HepG2 (cell line): ENCODE results near the gene KATNB1. TPM values are rescaled to one million over a fixed set of nuclear protein-coding genes. Genes with fewer than 3 reads are reported as not detected.

Experiments used
- ATAC-seq: fragments of 200-7000 bp; cut with Tn5 transposase; 3 replicates; pipeline ENCODE4 v1.9.1; 2020; ENCODE audit warnings: mild to moderate bottlenecking, moderate library complexity
- BruUV-seq: library from RNA; stranded (reverse); fragments of 400-500 nt; replicated peaks from 2 replicates; lab custom pipeline; 2021; lab: Mats Ljungman, UMichigan
- CTCF ChIA-PET: fragments of 300-600 bp; formaldehyde crosslinking; extraction: SDS; loops from one replicate; lab custom pipeline; 2021; ENCODE audit warnings: low total read pairs, inconsistent platforms, low intra/inter-chr PET ratio; lab: Yijun Ruan, JAX
- POLR2A ChIA-PET: fragments of 350-600 bp; sonication (Branson Sonifier 250); formaldehyde crosslinking; loops from one replicate; lab custom pipeline; 2020; ENCODE audit warnings: antibody characterized with exemption, inconsistent platforms; lab: Yijun Ruan, JAX
- DNase-seq: peaks from one replicate; pipeline ENCODE4 v3.0.0-alpha.2; 2015; ENCODE audit warnings: low spot score
- FAIRE-seq: peaks from 3 replicates; lab custom pipeline; 2011; peaks lifted over from hg19 to GRCh38; lab: Jason Lieb, UNC
- H2AFZ ChIP-seq: one replicate; pipeline ENCODE4 v1.6.1; 2011; ENCODE audit warnings: low read length, inconsistent platforms
- H3K27ac ChIP-seq: fragments of 300-600 bp; 3 replicates; pipeline ENCODE4 v1.8.0; 2011; ENCODE audit warnings: mixed run types, mild to moderate bottlenecking, mixed read lengths, low read length, inconsistent platforms; ENCODE audit not compliant: insufficient read depth; ENCODE audit errors: extremely low read length
- H3K27me3 ChIP-seq, 2 experiments: fragments of 200-600 bp in 1 of 2; 2 replicates in 1 of 2; 3 replicates in 1 of 2; pipeline versions ENCODE4 v1.6.0 to v1.8.0; 2011; ENCODE audit warnings: low read length in 2 of 2, mild to moderate bottlenecking in 2 of 2, moderate library complexity in 2 of 2, inconsistent platforms in 1 of 2; ENCODE audit not compliant: insufficient read depth in 2 of 2, control insufficient read depth in 1 of 2
- H3K36me3 ChIP-seq, 2 experiments: fragments of 200-600 bp in 1 of 2; replicated peaks in 1 of 2; 2 replicates in 1 of 2; 3 replicates in 1 of 2; pipeline versions ENCODE4 v1.5.1 to v1.8.0; 2011; ENCODE audit warnings: low read length in 2 of 2, inconsistent platforms in 1 of 2; ENCODE audit not compliant: insufficient read depth in 2 of 2, control insufficient read depth in 1 of 2
- H3K4me1 ChIP-seq: 2 replicates; pipeline ENCODE4 v1.5.1; 2012; ENCODE audit warnings: low read length, inconsistent platforms; ENCODE audit not compliant: insufficient read depth
- H3K4me2 ChIP-seq: 2 replicates; pipeline ENCODE4 v1.6.0; 2011; ENCODE audit warnings: low read depth, low read length, inconsistent platforms
- H3K4me3 ChIP-seq, 3 experiments: fragments of 200-600 bp in 1 of 3; sonication (generic), shearing (Covaris generic) in 1 of 3; replicated peaks in 1 of 3; 2 replicates each; pipeline ENCODE4 v1.5.1; 2011 to 2016; ENCODE audit warnings: low read length in 3 of 3, inconsistent platforms in 2 of 3, low read depth in 2 of 3, mild to moderate bottlenecking in 2 of 3, control low read depth in 1 of 3, mixed read lengths in 1 of 3; ENCODE audit not compliant: insufficient read depth in 1 of 3
- H3K79me2 ChIP-seq: one replicate; pipeline ENCODE4 v1.6.1; 2011; ENCODE audit warnings: low read length, inconsistent platforms; ENCODE audit not compliant: insufficient read depth
- H3K9ac ChIP-seq: 2 replicates; pipeline ENCODE4 v1.6.0; 2011; ENCODE audit warnings: mild to moderate bottlenecking, low read depth, low read length, inconsistent platforms; ENCODE audit not compliant: insufficient read depth
- H3K9me3 ChIP-seq: 2 replicates; pipeline ENCODE4 v1.5.1; 2012; ENCODE audit warnings: mild to moderate bottlenecking, low read length
- H4K20me1 ChIP-seq: 2 replicates; pipeline ENCODE4 v1.6.0; 2011; ENCODE audit warnings: inconsistent platforms, mild to moderate bottlenecking, low read length, moderate library complexity; ENCODE audit not compliant: insufficient read depth
- CBX1 ChIP-seq: IDR thresholded peaks from one replicate; pipeline ENCODE4 v1.6.1; 2016; ENCODE audit warnings: antibody characterized with exemption, low read depth
- HOXA3 ChIP-seq: sonication (generic); formaldehyde crosslinking; IDR thresholded peaks from 2 replicates; pipeline ENCODE4 v1.5.0; 2020; ENCODE audit warnings: missing genetic modification reagents
- NAIF1 ChIP-seq: sonication (generic); formaldehyde crosslinking; IDR thresholded peaks from 2 replicates; pipeline ENCODE4 v1.5.0; 2020; ENCODE audit warnings: mild to moderate bottlenecking, missing genetic modification reagents, borderline replicate concordance
- PCBP2 ChIP-seq: fragments of 200-400 bp; formaldehyde crosslinking; optimal IDR thresholded peaks from 2 replicates; pipeline ENCODE3; 2018; ENCODE audit warnings: low read length, low read depth; ENCODE audit not compliant: poor library complexity, severe bottlenecking
- SSRP1 ChIP-seq: IDR thresholded peaks from 2 replicates; pipeline ENCODE4 v1.6.1; 2016; ENCODE audit warnings: control low read depth
- ZNF30 ChIP-seq: sonication (generic); formaldehyde crosslinking; IDR thresholded peaks from 2 replicates; pipeline ENCODE4 v1.5.0; 2020; ENCODE audit warnings: mild to moderate bottlenecking, missing genetic modification reagents
- ZNF33A ChIP-seq: sonication (generic); formaldehyde crosslinking; IDR thresholded peaks from 2 replicates; pipeline ENCODE4 v1.5.1; 2020; ENCODE audit warnings: missing genetic modification reagents, mild to moderate bottlenecking, moderate library complexity, borderline replicate concordance
- ZNF577 ChIP-seq: sonication (generic); formaldehyde crosslinking; IDR thresholded peaks from 2 replicates; pipeline ENCODE4 v1.4.0; 2020; ENCODE audit warnings: mild to moderate bottlenecking, low read depth, missing genetic modification reagents, borderline replicate concordance
- ZNF775 ChIP-seq: sonication (generic); formaldehyde crosslinking; IDR thresholded peaks from 2 replicates; pipeline ENCODE4 v1.4.0; 2020; ENCODE audit warnings: missing genetic modification reagents, mild to moderate bottlenecking, moderate library complexity, borderline replicate concordance
- ZSCAN21 ChIP-seq: sonication (generic); formaldehyde crosslinking; IDR thresholded peaks from 2 replicates; pipeline ENCODE4 v1.8.0; 2022; ENCODE audit warnings: mild to moderate bottlenecking, missing genetic modification reagents, moderate library complexity, borderline replicate concordance
- ZSCAN29 ChIP-seq: sonication (generic); formaldehyde crosslinking; conservative IDR thresholded peaks from 2 replicates; pipeline ENCODE4 v1.4.0; 2020; ENCODE audit warnings: mild to moderate bottlenecking, missing genetic modification reagents
- WGBS: methylation state at CpG from one replicate; pipeline ENCODE4 v1.1.6; 2017; ENCODE audit warnings: low lambda C conversion rate; 5-methylcytosine and 5-hydroxymethylcytosine counted together
- in situ Hi-C: cut with HindIII; loops from 2 replicates; pipeline ENCODE4 v1.10.0; 2017; ENCODE audit warnings: low pct_unique_long_range_greater_than_20kb; ENCODE audit not compliant: extremely low pct_ligation_motif_present
- intact Hi-C: fragments of 100-400 bp; cut with micrococcal nuclease; formaldehyde crosslinking; loops from one replicate; pipeline ENCODE4 v1.10.0; 2022; ENCODE audit not compliant: unreplicated experiment
- polyA plus RNA-seq, 8 experiments: library from polyadenylated mRNA; depleted of rRNA in 3 of 8; stranded (reverse) in 7 of 8; unstranded in 1 of 8; fragments of >200 nt; fragmentation: Illumina TruSeq in 4 of 8; extraction: Trizol in 4 of 8; gene quantifications; 2 replicates each; pipeline versions ENCODE4 v1.2.1 to v1.2.3, GENCODE V29; 2011 to 2016; ENCODE audit warnings: low read depth in 4 of 8, missing spikeins in 1 of 8, mixed read lengths in 1 of 8; ENCODE audit not compliant: insufficient read depth in 1 of 8
- total RNA-seq, 5 experiments: library from RNA; depleted of rRNA; stranded (reverse); fragments of >200 nt; fragmentation: Illumina TruSeq; extraction: Trizol; gene quantifications; 2 replicates each; pipeline ENCODE4 v1.2.3, GENCODE V29; 2016; ENCODE audit warnings: low read depth in 1 of 5
- TF ChIP-seq, protein P1 (sequence below): IDR thresholded peaks from 2 replicates; pipeline ENCODE4 v1.6.1; 2016; ENCODE audit warnings: low read depth, missing genetic modification reagents, missing compliant biosample characterization
- TF ChIP-seq, protein P2 (sequence below), 2 experiments: sonication (generic) in 1 of 2; formaldehyde crosslinking in 1 of 2; IDR thresholded peaks; 2 replicates each; pipeline versions ENCODE4 v1.4.0 to v1.6.1; 2018 to 2020; ENCODE audit warnings: missing genetic modification reagents in 2 of 2, borderline replicate concordance in 1 of 2, low read depth in 1 of 2, mild to moderate bottlenecking in 1 of 2, missing biosample characterization in 1 of 2

KATNB1 gene
- total and polyA plus RNA-seq, 2 of the 13 experiments (the other 11 are each of a cell fraction or from before 2014, with no cell fraction given), result 31.5 to 43.5 TPM

DNA sequence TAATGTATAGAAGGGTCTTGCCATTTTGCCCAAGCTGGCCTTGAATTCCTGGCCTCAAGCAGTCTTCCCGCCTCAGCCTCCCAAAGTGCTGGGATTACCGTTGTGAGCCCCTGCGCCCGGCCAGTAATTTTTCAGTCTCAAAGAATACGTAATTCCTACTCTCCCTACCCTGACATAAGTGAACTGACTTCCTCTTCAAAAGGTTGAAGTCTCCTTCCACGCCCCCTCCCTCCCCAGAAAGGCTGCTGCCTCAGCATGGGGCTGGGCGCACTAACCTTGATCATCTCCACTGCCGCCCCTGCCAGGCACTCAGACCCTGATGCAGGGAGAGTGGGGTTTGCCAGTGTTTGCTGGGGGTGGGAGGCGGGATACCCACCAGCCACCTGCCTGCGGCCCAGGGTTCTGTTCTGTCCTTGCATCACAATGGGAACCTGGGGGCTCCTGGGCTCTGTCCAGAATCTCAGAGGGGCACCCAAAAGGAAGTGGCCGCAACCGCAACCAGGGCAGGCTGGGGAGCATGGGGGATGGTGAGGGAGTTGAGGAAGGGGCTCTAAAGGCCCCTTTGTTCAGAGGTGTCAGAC, 39.2 kb downstream of the KATNB1 start:
- no peak overlapping the region for H2AFZ ChIP-seq
- no TSS peak for BruUV-seq
- no peaks in the 10 kb centered on the region for H3K79me2 ChIP-seq
- peaks cover 13% of the 10 kb centered on the region for H3K4me1 ChIP-seq
- H3K9ac ChIP-seq, result no peak overlapping the region
- ChIA-PET POLR2A (no interaction called here), CTCF (interaction anchor here (0.7 kb wide), 1 partner anchor 84 kb away, joined by 3 read pairs; no protein-coding TSS in a partner anchor)
- TF ChIP-seq, protein P1, sequence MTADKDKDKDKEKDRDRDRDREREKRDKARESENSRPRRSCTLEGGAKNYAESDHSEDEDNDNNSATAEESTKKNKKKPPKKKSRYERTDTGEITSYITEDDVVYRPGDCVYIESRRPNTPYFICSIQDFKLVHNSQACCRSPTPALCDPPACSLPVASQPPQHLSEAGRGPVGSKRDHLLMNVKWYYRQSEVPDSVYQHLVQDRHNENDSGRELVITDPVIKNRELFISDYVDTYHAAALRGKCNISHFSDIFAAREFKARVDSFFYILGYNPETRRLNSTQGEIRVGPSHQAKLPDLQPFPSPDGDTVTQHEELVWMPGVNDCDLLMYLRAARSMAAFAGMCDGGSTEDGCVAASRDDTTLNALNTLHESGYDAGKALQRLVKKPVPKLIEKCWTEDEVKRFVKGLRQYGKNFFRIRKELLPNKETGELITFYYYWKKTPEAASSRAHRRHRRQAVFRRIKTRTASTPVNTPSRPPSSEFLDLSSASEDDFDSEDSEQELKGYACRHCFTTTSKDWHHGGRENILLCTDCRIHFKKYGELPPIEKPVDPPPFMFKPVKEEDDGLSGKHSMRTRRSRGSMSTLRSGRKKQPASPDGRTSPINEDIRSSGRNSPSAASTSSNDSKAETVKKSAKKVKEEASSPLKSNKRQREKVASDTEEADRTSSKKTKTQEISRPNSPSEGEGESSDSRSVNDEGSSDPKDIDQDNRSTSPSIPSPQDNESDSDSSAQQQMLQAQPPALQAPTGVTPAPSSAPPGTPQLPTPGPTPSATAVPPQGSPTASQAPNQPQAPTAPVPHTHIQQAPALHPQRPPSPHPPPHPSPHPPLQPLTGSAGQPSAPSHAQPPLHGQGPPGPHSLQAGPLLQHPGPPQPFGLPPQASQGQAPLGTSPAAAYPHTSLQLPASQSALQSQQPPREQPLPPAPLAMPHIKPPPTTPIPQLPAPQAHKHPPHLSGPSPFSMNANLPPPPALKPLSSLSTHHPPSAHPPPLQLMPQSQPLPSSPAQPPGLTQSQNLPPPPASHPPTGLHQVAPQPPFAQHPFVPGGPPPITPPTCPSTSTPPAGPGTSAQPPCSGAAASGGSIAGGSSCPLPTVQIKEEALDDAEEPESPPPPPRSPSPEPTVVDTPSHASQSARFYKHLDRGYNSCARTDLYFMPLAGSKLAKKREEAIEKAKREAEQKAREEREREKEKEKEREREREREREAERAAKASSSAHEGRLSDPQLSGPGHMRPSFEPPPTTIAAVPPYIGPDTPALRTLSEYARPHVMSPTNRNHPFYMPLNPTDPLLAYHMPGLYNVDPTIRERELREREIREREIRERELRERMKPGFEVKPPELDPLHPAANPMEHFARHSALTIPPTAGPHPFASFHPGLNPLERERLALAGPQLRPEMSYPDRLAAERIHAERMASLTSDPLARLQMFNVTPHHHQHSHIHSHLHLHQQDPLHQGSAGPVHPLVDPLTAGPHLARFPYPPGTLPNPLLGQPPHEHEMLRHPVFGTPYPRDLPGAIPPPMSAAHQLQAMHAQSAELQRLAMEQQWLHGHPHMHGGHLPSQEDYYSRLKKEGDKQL, result no peak
- no peak for TF ChIP-seq ZNF30 (CRISPR knock-in tag)
- TF ChIP-seq, protein P2, sequence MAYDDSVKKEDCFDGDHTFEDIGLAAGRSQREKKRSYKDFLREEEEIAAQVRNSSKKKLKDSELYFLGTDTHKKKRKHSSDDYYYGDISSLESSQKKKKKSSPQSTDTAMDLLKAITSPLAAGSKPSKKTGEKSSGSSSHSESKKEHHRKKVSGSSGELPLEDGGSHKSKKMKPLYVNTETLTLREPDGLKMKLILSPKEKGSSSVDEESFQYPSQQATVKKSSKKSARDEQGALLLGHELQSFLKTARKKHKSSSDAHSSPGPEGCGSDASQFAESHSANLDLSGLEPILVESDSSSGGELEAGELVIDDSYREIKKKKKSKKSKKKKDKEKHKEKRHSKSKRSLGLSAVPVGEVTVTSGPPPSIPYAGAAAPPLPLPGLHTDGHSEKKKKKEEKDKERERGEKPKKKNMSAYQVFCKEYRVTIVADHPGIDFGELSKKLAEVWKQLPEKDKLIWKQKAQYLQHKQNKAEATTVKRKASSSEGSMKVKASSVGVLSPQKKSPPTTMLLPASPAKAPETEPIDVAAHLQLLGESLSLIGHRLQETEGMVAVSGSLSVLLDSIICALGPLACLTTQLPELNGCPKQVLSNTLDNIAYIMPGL (CRISPR knock-in tag; IDR thresholded peaks at IDR 0.05; ENCODE audit: borderline replicate concordance in 1 of 2, low read depth in 1 of 2), result no peak
- no peak for TF ChIP-seq ZSCAN21 (CRISPR knock-in tag)
- TF ChIP-seq ZNF33A (CRISPR knock-in tag), result no peak
- TF ChIP-seq ZNF577 (CRISPR knock-in tag), result no peak
- TF ChIP-seq HOXA3 (CRISPR knock-in tag), result no peak
- TF ChIP-seq NAIF1, result no peak
- TF ChIP-seq SSRP1 (CRISPR knock-in tag), result no peak
- TF ChIP-seq PCBP2, result no peak
- no peak for TF ChIP-seq ZNF775 (CRISPR knock-in tag)
- no peak for TF ChIP-seq ZSCAN29 (CRISPR knock-in tag)
- no peak for TF ChIP-seq CBX1
- intact Hi-C loops (no loop called here), in situ Hi-C loops (no loop called here)
- over 99% methylated on average over 12 of the region's 12 CpGs for WGBS
- H4K20me1 ChIP-seq, result no peaks in the 10 kb centered on the region
- peaks cover 34 to 35% of the 10 kb centered on the region in 2 experiments for H3K36me3 ChIP-seq
- no peaks in the 10 kb centered on the region for H3K9me3 ChIP-seq
- no peak overlapping the region for H3K27ac ChIP-seq
- H3K4me3 ChIP-seq, result no peak overlapping the region
- H3K27me3 ChIP-seq, result no peaks in the 10 kb centered on the region
- H3K4me2 ChIP-seq, result no peak overlapping the region
- DNase-seq (no peak), FAIRE-seq (no peak), ATAC-seq (no peak)
